ENCODE measurements around the gene ERICH2. TPM values are rescaled to one million over a fixed set of nuclear protein-coding genes. Genes with fewer than 3 reads are reported as not detected.

Gene ERICH2
- total and polyA plus RNA-seq, 9 donors = 0.23 to 3.2 (median 1.3) TPM; not detected in 1

DNA sequence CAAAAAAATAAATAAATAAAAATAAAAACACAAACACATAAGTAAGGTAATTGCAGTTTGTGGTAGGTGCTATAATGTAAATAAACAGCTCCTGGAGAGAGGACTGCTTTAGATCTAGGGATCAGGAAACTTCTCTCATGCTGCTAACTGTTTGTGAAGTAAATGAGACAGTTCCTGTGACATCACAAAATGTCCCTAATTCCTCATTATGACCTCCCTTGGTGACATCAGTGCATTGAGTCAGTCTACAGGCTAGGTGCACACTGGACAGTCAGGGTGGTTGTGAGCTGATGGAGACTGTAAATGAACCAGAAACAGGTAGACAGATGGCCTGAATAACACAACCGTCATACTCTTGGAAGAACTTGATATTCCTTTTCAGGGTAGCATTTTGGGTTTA lies 13.4 kb downstream of the ERICH2 start:
- 93 to 97% (median 93%) methylated on average over 1 of the region's 1 CpG for WGBS, 3 donors
- H3K9me3 ChIP-seq = no peaks in the 10 kb centered on the region
- intact Hi-C loops (cut with DNase I) = no loop called here
- no peak overlapping the region for H3K4me3 ChIP-seq
- DNase-seq = no peak
- H3K4me1 ChIP-seq (ENCODE audit: insufficient read depth) = no peaks in the 10 kb centered on the region
- TF ChIP-seq, protein P1, sequence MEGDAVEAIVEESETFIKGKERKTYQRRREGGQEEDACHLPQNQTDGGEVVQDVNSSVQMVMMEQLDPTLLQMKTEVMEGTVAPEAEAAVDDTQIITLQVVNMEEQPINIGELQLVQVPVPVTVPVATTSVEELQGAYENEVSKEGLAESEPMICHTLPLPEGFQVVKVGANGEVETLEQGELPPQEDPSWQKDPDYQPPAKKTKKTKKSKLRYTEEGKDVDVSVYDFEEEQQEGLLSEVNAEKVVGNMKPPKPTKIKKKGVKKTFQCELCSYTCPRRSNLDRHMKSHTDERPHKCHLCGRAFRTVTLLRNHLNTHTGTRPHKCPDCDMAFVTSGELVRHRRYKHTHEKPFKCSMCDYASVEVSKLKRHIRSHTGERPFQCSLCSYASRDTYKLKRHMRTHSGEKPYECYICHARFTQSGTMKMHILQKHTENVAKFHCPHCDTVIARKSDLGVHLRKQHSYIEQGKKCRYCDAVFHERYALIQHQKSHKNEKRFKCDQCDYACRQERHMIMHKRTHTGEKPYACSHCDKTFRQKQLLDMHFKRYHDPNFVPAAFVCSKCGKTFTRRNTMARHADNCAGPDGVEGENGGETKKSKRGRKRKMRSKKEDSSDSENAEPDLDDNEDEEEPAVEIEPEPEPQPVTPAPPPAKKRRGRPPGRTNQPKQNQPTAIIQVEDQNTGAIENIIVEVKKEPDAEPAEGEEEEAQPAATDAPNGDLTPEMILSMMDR (IDR thresholded peaks at IDR 0.05) = no peak
- TF ChIP-seq POLR2A (IDR thresholded peaks at IDR 0.05) (no peak), EP300 (IDR thresholded peaks at IDR 0.05) (no peak)
- no peak overlapping the region for H3K27ac ChIP-seq
- no peaks in the 10 kb centered on the region for H3K27me3 ChIP-seq
- no peaks in the 10 kb centered on the region for H3K36me3 ChIP-seq

DNA sequence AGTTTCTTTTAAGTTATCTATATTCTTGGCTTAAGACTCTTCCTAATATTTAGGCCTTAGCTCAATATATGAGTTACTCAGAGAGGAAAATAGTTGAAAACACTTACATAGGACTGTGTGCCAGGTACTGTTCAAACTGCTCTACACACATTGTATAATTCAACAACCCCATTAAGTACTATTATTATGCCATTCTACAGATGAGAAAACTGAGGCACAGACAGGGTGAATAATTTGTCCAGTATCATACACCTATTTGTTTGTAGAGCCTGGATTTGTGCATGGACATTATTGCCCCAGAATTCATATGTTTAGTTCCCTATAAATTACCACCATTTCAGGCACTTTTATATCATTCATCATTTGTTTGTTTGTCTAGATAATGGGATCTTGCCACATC lies 28.8 kb downstream of the ERICH2 start:
- Histone ChIP-seq H3K36me3 (no peaks in the 10 kb centered on the region), H3K9me3 (no peaks in the 10 kb centered on the region), H3K27me3 (no peaks in the 10 kb centered on the region), H3K4me1 (ENCODE audit: insufficient read depth) (no peaks in the 10 kb centered on the region), H3K4me3 (no peak overlapping the region), H3K27ac (no peak overlapping the region)
- intact Hi-C loops (cut with DNase I) = no loop called here
- no peak for TF ChIP-seq POLR2A (IDR thresholded peaks at IDR 0.05)
- TF ChIP-seq, protein P1 (IDR thresholded peaks at IDR 0.05) = no peak
- no peak for TF ChIP-seq EP300 (IDR thresholded peaks at IDR 0.05)
- DNase-seq = no peak

DNA sequence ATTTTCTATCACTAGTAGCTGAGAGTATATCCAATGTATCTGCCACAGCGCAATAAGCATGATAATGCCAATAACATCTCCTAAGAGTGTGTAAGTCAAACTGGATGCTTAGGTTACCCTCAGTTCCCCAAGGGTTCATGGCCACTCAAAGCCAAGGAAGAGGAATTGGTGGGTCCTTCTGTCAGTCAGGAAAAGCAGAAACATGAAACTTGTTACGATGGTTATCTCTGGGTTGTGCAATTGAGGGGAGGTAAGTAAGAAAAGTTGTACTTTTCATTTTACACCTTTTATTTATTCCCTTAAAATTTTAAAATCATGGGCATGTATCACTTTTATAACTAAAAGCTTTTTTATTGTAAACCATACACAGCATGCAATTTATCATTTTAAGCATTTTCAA lies 36.4 kb downstream of the ERICH2 start:
- DNase-seq = no peak
- no peaks in the 10 kb centered on the region for H3K36me3 ChIP-seq
- no peak overlapping the region for H3K4me3 ChIP-seq
- no peaks in the 10 kb centered on the region for H3K4me1 ChIP-seq (ENCODE audit: insufficient read depth)
- TF ChIP-seq EP300 (IDR thresholded peaks at IDR 0.05) (no peak), POLR2A (IDR thresholded peaks at IDR 0.05) (no peak)
- TF ChIP-seq, protein P1 (IDR thresholded peaks at IDR 0.05) = no peak
- intact Hi-C loops (cut with DNase I) = no loop called here
- no peaks in the 10 kb centered on the region for H3K27me3 ChIP-seq
- WGBS, 3 donors = 91 to 98% (median 92%) methylated on average over 2 of the region's 2 CpGs
- no peaks in the 10 kb centered on the region for H3K9me3 ChIP-seq
- H3K27ac ChIP-seq = no peak overlapping the region

DNA sequence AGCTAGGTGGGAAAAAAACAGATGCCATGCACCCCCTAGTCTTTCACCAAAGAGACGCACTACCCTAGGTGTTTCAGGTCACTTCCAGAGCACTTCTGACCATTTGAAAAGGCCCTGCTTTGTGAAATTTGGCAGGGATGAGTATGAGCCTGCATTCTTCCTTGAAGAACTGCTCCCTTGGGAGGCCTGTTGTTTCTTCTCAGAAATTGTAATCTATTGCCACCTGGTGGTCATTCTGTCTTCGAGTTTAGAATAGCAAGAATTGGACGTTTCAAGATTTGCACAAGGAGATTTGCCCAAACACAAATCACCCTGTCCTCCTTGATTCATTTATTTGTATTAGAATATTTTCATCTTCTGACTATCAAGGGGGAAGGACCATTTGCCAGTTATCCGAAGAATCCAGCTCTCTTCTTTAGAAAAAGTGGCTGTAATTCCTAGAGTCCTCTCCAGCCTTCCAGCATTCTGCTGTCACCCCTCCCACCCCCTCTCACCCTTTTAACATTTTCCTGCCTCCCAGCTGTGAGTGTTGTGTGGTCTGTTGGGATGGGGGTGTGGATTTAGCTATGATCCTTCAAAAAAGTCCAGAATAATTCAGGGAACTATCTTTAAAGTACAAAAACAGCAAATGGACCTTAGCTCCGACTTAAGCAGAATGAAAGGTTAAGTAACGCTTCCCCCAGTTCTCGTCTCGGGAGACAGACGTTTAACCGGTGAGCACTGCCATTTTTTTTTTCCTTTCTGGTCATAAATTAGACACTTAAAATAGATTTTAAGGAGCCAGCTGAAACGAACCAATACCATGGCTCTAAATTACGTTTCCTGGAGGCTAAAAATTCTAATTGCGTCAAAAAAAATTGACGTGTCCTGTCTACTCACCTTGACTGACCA lies 42.8 kb downstream of the ERICH2 start:
- H3K4me1 ChIP-seq (ENCODE audit: insufficient read depth) = no peaks in the 10 kb centered on the region
- intact Hi-C loops (cut with DNase I) = loop anchor here (10.0 kb wide), 7 partner anchors 98 to 448 kb away; partner anchors contain the start of gene SP5 (in 1 of the 4)
- no peaks in the 10 kb centered on the region for H3K36me3 ChIP-seq
- no peak overlapping the region for H3K4me3 ChIP-seq
- WGBS, 3 donors = 1 to 2% (median 1%) methylated on average over 14 of the region's 14 CpGs
- no peaks in the 10 kb centered on the region for H3K27me3 ChIP-seq
- no peaks in the 10 kb centered on the region for H3K9me3 ChIP-seq
- H3K27ac ChIP-seq = no peak overlapping the region
- TF ChIP-seq, protein P1 (IDR thresholded peaks at IDR 0.05) = peak; percentile 22 to 71 (median 30)
- no peak for TF ChIP-seq POLR2A (IDR thresholded peaks at IDR 0.05)
- peak in 3 of 5 donors; percentile 37 to 48 (median 40) for DNase-seq

Data from ovary (tissue), 9 donors.